Activated B cell treated with CpG ODN at 0.5 μM for 24 hours (primary cell): ENCODE data around the gene KIF5C. TPM values are rescaled to one million over a fixed set of nuclear protein-coding genes. Genes with fewer than 3 reads are reported as not detected.

Experiments
- ATAC-seq: fragments of 200-7000 bp; cut with Tn5 transposase; one replicate; pipeline ENCODE4 v1.10.0; 2021; ENCODE audit warnings: low read depth, mild to moderate bottlenecking, moderate library complexity
- CTCF ChIA-PET: fragments of 350-600 bp; sonication (Branson Sonifier 250); formaldehyde crosslinking; loops from one replicate; lab custom pipeline; 2021; ENCODE audit warnings: antibody characterized with exemption; lab: Charles Lee
- POLR2A ChIA-PET: fragments of 350-600 bp; sonication (Branson Sonifier 250); formaldehyde crosslinking; loops from one replicate; lab custom pipeline; 2021; ENCODE audit warnings: antibody characterized with exemption; lab: Charles Lee
- DNase-seq: peaks from one replicate; pipeline ENCODE4 v3.0.0; 2022
- H3K27ac Mint-ChIP-seq: one replicate; pipeline ENCODE4 v1.8.0; 2020; ENCODE audit warnings: mixed read lengths
- H3K27me3 Mint-ChIP-seq: one replicate; pipeline ENCODE4 v1.8.0; 2021; ENCODE audit warnings: mixed read lengths
- H3K36me3 Mint-ChIP-seq: one replicate; pipeline ENCODE4 v1.8.0; 2021; ENCODE audit warnings: low read depth, mixed read lengths
- H3K4me1 Mint-ChIP-seq: one replicate; pipeline ENCODE4 v1.8.0; 2021; ENCODE audit warnings: mixed read lengths
- H3K4me3 Mint-ChIP-seq: one replicate; pipeline ENCODE4 v1.8.0; 2020; ENCODE audit warnings: mild to moderate bottlenecking, mixed read lengths
- H3K9me3 Mint-ChIP-seq: one replicate; pipeline ENCODE4 v1.8.0; 2020; ENCODE audit warnings: mixed read lengths
- CTCF ChIP-seq: fragments of 200-600 bp; IDR thresholded peaks from one replicate; pipeline ENCODE4 v1.8.0; 2022; ENCODE audit warnings: antibody characterized with exemption, mild to moderate bottlenecking
- intact Hi-C: fragments of 100-400 bp; cut with micrococcal nuclease; formaldehyde crosslinking; loops from one replicate; pipeline ENCODE4 v1.15.1; 2024
- total RNA-seq: library from RNA; stranded (reverse); gene quantifications from 2 replicates; pipeline ENCODE4 v1.2.3, GENCODE V29; 2022

Gene KIF5C
- total RNA-seq, 1 donor from 2014 or later: 2.6 TPM

- ATAC-seq: no peak
- intact Hi-C loops: no loop called here
- Mint-ChIP-seq H3K4me3 (no peak overlapping the region), H3K4me1 (no peaks in the 10 kb centered on the region), H3K36me3 (no peaks in the 10 kb centered on the region), H3K27ac (no peak overlapping the region), H3K9me3 (no peaks in the 10 kb centered on the region), H3K27me3 (peaks cover 3% of the 10 kb centered on the region)
- ChIA-PET CTCF (no interaction called here), POLR2A (no interaction called here)
- no peak for TF ChIP-seq CTCF
- no peak for DNase-seq
Measured at GRCh38 chr2:149058936-149059335, 183.9 kb downstream of the KIF5C start.

GRCh38 chr2:149059822-149060221 is 184.8 kb downstream of the KIF5C start:
- intact Hi-C loops: no loop called here

GRCh38 chr2:149061133-149061745 is 186.2 kb downstream of the KIF5C start:
- H3K36me3 Mint-ChIP-seq: no peaks in the 10 kb centered on the region
- DNase-seq (no peak), ATAC-seq (no peak)
- ChIA-PET CTCF (no interaction called here), POLR2A (no interaction called here)
- no peaks in the 10 kb centered on the region for H3K4me1 Mint-ChIP-seq
- H3K9me3 Mint-ChIP-seq: no peaks in the 10 kb centered on the region
- H3K27ac Mint-ChIP-seq: no peak overlapping the region
- H3K4me3 Mint-ChIP-seq: no peak overlapping the region
- no peaks in the 10 kb centered on the region for H3K27me3 Mint-ChIP-seq
- intact Hi-C loops: no loop called here
- no peak for TF ChIP-seq CTCF

More at GRCh38 chr2:149059822-149060221, 184.8 kb downstream of the KIF5C start:
- DNase-seq (no peak), ATAC-seq (no peak)
- H3K27me3 Mint-ChIP-seq: no peaks in the 10 kb centered on the region
- TF ChIP-seq CTCF: no peak
- no peak overlapping the region for H3K27ac Mint-ChIP-seq
- no peaks in the 10 kb centered on the region for H3K9me3 Mint-ChIP-seq
- ChIA-PET POLR2A (no interaction called here), CTCF (no interaction called here)
- H3K36me3 Mint-ChIP-seq: no peaks in the 10 kb centered on the region
- no peak overlapping the region for H3K4me3 Mint-ChIP-seq
- no peaks in the 10 kb centered on the region for H3K4me1 Mint-ChIP-seq

GRCh38 chr2:149062531-149062930 is 187.5 kb downstream of the KIF5C start:
- intact Hi-C loops: no loop called here
- no peaks in the 10 kb centered on the region for H3K36me3 Mint-ChIP-seq

GRCh38 chr2:149063177-149063576 is 188.2 kb downstream of the KIF5C start:
- Mint-ChIP-seq H3K36me3 (no peaks in the 10 kb centered on the region), H3K27ac (no peak overlapping the region), H3K9me3 (peaks cover 5% of the 10 kb centered on the region), H3K4me1 (no peaks in the 10 kb centered on the region), H3K27me3 (no peaks in the 10 kb centered on the region), H3K4me3 (no peak overlapping the region)
- intact Hi-C loops: no loop called here
- ATAC-seq (no peak), DNase-seq (no peak)
- ChIA-PET CTCF (no interaction called here), POLR2A (no interaction called here)
- no peak for TF ChIP-seq CTCF

More at GRCh38 chr2:149062531-149062930, 187.5 kb downstream of the KIF5C start:
- DNase-seq (no peak), ATAC-seq (no peak)
- peaks cover 5% of the 10 kb centered on the region for H3K9me3 Mint-ChIP-seq
- H3K4me1 Mint-ChIP-seq: no peaks in the 10 kb centered on the region
- TF ChIP-seq CTCF: no peak
- H3K4me3 Mint-ChIP-seq: no peak overlapping the region
- CTCF ChIA-PET: no interaction called here
- H3K27ac Mint-ChIP-seq: no peak overlapping the region
- POLR2A ChIA-PET: no interaction called here
- no peaks in the 10 kb centered on the region for H3K27me3 Mint-ChIP-seq
